GM12872 (cell line): ENCODE measurements around the gene FAM227B.

Experiments
- TF ChIP-seq, protein P1 (sequence below): IDR thresholded peaks from 3 replicates; pipeline ENCODE4 v1.5.1; 2011; ENCODE audit warnings: low read depth, mild to moderate bottlenecking, low read length, moderate library complexity; ENCODE audit not compliant: insufficient read depth

FAM227B gene

DNA sequence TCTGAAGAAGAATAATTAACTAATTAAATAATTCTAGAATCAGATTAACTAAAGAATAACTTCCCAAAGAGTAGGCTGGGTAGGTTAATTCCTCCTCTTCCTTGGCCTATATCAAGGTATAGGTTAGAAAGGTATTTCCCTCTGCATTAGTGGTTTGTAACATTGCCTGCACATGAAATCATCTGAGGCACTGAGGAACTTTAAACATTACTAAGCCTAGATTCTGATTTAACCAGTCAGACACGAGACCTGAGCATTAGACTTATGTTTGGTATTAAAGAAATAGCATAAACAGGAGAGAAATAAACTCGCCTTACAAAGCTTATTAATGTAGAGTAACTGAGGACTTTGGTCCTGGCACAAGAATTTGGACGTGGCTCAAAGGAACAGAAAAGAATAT lies 113.4 kb downstream of the FAM227B start:
- TF ChIP-seq, protein P1, sequence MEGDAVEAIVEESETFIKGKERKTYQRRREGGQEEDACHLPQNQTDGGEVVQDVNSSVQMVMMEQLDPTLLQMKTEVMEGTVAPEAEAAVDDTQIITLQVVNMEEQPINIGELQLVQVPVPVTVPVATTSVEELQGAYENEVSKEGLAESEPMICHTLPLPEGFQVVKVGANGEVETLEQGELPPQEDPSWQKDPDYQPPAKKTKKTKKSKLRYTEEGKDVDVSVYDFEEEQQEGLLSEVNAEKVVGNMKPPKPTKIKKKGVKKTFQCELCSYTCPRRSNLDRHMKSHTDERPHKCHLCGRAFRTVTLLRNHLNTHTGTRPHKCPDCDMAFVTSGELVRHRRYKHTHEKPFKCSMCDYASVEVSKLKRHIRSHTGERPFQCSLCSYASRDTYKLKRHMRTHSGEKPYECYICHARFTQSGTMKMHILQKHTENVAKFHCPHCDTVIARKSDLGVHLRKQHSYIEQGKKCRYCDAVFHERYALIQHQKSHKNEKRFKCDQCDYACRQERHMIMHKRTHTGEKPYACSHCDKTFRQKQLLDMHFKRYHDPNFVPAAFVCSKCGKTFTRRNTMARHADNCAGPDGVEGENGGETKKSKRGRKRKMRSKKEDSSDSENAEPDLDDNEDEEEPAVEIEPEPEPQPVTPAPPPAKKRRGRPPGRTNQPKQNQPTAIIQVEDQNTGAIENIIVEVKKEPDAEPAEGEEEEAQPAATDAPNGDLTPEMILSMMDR, result no peak

- TF ChIP-seq, protein P1, result no peak
These were observed 114.3 kb downstream of the FAM227B start for GRCh38 chr15:49506341-49506740.

DNA sequence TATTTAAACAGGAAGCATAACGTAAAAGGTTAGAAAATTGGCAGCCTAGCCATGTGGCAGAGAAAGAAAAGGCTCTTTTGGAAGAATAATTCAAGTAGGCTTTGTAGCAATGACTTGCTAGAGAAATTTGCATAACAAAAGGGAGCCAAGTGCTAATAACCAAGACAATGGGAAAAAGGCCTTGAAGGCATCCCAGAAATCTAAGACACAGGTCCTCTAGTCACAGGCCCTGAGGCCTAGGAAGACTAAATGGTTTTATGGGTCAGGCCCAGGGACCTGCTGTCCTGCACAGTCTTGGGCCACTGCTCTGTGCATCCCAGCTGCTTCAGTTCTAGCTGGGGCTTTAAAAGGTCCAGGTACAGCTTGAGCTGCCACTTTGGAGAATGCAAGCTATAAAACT lies 119.0 kb downstream of the FAM227B start:
- TF ChIP-seq, protein P1, result no peak

DNA sequence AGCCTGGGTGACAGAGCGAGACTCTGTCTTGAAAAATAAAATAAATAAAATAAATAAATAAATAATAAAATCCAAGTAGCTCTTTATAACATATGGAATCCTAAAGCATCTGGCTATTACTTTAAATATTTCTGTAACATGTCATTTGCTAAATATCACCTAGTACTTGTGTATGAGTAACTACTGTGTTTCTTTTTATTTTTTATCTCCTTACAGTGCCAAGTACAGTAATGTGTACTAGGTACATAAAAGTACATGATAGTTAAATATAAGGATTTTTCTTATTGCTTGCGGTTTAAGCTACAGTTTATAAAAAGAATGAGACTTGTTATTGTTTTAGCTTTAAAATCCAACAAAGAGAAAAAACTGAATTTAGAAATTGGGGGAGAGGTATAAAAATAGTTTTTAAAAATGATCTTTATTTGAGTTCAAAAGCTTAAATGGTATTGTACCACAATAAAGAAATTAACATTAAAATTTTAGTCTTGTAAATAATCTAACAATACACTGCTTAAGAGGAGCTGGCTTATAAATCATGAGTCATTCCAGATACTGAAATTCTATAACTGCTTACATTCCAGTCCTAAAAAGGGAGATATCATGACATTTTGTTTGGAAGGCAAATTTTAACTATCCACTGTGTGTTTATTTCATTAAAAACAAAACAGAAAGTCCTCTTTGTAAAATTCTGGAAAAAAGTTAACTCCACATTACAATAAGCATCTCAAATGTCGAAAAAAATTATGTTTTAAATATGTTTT lies 124.4 kb downstream of the FAM227B start:
- TF ChIP-seq, protein P1, result no peak

GRCh38 chr15:49494842-49495241 lies 125.8 kb downstream of the FAM227B start:
- TF ChIP-seq, protein P1, result no peak

GRCh38 chr15:49492830-49493229 lies 127.8 kb downstream of the FAM227B start:
- TF ChIP-seq, protein P1, result no peak

- TF ChIP-seq, protein P1, result no peak
These were observed 128.5 kb downstream of the FAM227B start for GRCh38 chr15:49492151-49492550.

- TF ChIP-seq, protein P1, result no peak
These were observed 129.7 kb downstream of the FAM227B start for GRCh38 chr15:49490966-49491365.
